ENCODE data around the gene PTPRN. TPM values are rescaled to one million over a fixed set of nuclear protein-coding genes. Genes with fewer than 3 reads are reported as not detected.

Gene PTPRN
- total and polyA plus RNA-seq, 9 of the 15 experiments (the other 6 are each of a cell fraction or from before 2014, with no cell fraction given), result 0.15 to 2.4 (median 0.43) TPM; not detected in 1

GRCh38 chr2:219285894-219286425 lies 23.2 kb downstream of the PTPRN start (continued):
- TF ChIP-seq ETS1 (conservative IDR thresholded peaks at IDR 0.05; ENCODE audit: control insufficient read depth, low read depth, low read length) (peak; percentile 97), BRD9 (IDR thresholded peaks at IDR 0.05; ENCODE audit: low read depth, partially characterized antibody) (no peak), MAX (CRISPR knock-in tag; IDR thresholded peaks at IDR 0.05) (no peak), ZNF436 (CRISPR knock-in tag; IDR thresholded peaks at IDR 0.05) (no peak), CHCHD3 (CRISPR knock-in tag; IDR thresholded peaks at IDR 0.05) (no peak), ZNF143 (CRISPR knock-in tag; IDR thresholded peaks at IDR 0.05) (peak; percentile 87), PKNOX1 (IDR thresholded peaks at IDR 0.05) (peak; percentile 87), GATAD2B (IDR thresholded peaks at IDR 0.05; ENCODE audit: borderline replicate concordance) (no peak), SNIP1 (IDR thresholded peaks at IDR 0.05; ENCODE audit: low read depth) (no peak), MCM3 (IDR thresholded peaks at IDR 0.05) (no peak), YY1 (IDR thresholded peaks at IDR 0.05; ENCODE audit: borderline replicate concordance in 1 of 3, control insufficient read depth in 1 of 3, extremely low read depth in 1 of 3, insufficient read depth in 3 of 3, insufficient read length in 1 of 3, insufficient replicate concordance in 2 of 3, low read depth in 1 of 3, low read length in 2 of 3) (peak in 2 of 3 experiments; percentile 51 to 75), GATA2 (CRISPR knock-in tag; IDR thresholded peaks at IDR 0.05) (peak; percentile 61), JUND (IDR thresholded peaks at IDR 0.05; ENCODE audit: borderline replicate concordance, low read depth, low read length) (peak; percentile 30; the same call in 1 of the 2 replicates), JUND (tag; IDR thresholded peaks at IDR 0.05; ENCODE audit: borderline replicate concordance, low read depth, low read length) (no peak; the same call in 2 of the 3 replicates), CREBBP (IDR thresholded peaks at IDR 0.05; ENCODE audit: low read depth, low read length) (no peak), CTCFL (IDR thresholded peaks at IDR 0.05; ENCODE audit: borderline replicate concordance, insufficient read depth, low read depth, low read length, poor library complexity, severe bottlenecking) (peak; percentile 89)
